ENCODE data around the gene IPO11.
"Not testable (repeated sequence)": the region's sequence is repeated elsewhere in the genome, so short reads cannot be mapped to it uniquely, and the experiment has no call there.

The IPO11 gene

DNA sequence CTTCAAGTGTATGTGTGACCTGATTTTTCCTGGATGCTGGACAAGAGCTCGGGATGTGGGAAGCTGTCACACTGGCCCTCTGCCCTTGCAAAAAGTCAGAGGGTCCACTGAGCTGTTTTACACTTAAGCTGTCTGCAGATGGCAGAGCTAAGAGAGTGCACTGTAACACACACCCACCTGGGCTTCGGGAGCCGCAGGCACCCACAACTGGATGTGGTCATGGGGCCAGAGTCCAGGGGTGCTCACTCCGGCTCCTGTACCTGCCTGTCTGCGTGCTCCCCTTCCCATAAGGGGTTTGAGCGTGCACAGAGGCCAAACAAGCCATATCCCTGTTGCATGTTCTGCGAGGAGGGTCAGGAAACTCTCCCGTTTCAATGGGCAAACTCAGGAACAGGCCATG, 248.6 kb downstream of the IPO11 start:
- TF ChIP-seq, protein P1, sequence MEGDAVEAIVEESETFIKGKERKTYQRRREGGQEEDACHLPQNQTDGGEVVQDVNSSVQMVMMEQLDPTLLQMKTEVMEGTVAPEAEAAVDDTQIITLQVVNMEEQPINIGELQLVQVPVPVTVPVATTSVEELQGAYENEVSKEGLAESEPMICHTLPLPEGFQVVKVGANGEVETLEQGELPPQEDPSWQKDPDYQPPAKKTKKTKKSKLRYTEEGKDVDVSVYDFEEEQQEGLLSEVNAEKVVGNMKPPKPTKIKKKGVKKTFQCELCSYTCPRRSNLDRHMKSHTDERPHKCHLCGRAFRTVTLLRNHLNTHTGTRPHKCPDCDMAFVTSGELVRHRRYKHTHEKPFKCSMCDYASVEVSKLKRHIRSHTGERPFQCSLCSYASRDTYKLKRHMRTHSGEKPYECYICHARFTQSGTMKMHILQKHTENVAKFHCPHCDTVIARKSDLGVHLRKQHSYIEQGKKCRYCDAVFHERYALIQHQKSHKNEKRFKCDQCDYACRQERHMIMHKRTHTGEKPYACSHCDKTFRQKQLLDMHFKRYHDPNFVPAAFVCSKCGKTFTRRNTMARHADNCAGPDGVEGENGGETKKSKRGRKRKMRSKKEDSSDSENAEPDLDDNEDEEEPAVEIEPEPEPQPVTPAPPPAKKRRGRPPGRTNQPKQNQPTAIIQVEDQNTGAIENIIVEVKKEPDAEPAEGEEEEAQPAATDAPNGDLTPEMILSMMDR (conservative IDR thresholded peaks at IDR 0.05): no peak
- TF ChIP-seq ZFX (IDR thresholded peaks at IDR 0.05): no peak
- no peak overlapping the region for H3K27ac ChIP-seq

DNA sequence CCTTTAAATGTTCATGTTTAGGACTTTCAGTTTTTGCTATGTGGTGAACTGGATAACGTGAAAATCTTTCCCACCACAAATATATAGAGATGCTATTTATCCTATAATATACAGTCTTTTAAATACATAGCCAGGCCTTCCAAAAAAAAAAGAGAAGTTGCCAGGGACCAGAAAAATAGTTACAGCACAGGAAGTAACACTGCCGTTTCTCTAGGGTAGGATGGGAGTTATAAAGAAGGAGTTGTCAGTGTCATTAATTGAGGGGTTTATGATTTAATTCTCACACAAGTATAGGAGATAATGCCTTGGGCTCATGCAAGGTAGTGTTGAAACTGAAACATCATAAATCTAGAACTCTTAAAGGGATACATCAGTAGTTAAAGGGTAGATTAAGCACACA, 250.0 kb downstream of the IPO11 start:
- no peak for TF ChIP-seq ZFX (IDR thresholded peaks at IDR 0.05)
- TF ChIP-seq, protein P1 (conservative IDR thresholded peaks at IDR 0.05): no peak
- no peak overlapping the region for H3K27ac ChIP-seq

GRCh38 chr5:62671479-62671878, 258.9 kb downstream of the IPO11 start:
- TF ChIP-seq, protein P1 (conservative IDR thresholded peaks at IDR 0.05): no peak
- no peak for TF ChIP-seq ZFX (IDR thresholded peaks at IDR 0.05)
- no peak overlapping the region for H3K27ac ChIP-seq

- not testable (repeated sequence) for H3K27ac ChIP-seq
Observed at GRCh38 chr5:62676596-62676995, 264.0 kb downstream of the IPO11 start.
